Measurements from ENCODE around the gene RNLS.
"Not testable (repeated sequence)": the region's sequence is repeated elsewhere in the genome, so short reads cannot be mapped to it uniquely, and the experiment has no call there.

The RNLS gene

DNA sequence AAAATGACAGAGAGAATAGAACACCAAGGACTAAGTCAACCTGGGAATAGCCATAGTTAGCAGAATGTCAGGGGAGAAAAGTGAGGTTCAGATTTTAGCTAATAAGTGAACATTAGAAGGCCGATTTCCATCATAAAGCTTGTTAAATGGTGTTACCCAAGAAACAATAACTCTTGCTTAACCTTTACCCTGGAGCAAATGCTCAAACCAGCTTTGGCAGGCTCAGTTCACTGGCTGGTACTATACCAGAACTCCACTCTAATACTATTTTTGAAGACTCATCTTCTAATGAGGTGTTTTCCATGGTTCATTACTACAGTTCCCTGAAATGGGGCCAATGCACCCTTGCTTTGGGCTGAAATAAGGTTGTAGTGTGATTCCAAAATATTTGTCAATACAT is 61.3 kb downstream of the RNLS start:
- no peak for DNase-seq

DNA sequence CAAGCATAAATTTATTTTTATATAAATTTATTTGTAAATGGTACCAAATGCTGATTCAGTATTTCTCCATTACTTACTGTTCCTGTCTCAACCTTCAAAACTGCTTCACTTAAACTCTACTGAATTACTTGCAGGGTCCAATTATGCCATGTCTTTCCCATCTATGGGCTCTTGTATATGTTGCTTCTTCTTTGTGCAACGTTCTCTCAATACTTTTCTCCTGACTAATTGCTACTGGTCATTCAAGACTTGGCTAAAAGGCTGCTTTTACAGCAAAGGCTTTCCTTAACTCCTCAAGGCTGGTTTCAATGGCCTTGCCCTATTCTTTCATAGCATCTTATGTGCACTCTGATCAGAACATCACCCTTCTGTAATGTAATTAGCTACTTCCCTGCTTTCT is 67.9 kb downstream of the RNLS start:
- DNase-seq = no peak

DNA sequence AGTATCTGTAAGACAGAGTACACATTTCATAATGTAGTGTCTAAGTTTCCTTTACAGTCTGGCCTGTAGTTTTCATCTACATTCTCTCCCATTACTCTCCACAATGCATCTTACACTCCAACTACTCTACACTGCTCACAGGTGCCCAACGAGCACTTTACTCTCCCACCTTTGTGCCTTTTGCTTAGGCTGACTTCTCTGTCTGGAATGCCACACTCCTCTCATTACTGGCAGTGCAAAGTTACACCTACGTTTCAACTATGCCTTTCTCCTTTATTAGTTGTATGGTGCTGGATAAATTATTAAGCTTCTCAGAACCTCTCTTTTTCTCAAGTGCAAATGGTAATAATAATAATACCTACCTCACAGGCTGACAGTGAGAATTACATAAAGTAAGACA is 70.5 kb downstream of the RNLS start:
- DNase-seq = no peak

DNA sequence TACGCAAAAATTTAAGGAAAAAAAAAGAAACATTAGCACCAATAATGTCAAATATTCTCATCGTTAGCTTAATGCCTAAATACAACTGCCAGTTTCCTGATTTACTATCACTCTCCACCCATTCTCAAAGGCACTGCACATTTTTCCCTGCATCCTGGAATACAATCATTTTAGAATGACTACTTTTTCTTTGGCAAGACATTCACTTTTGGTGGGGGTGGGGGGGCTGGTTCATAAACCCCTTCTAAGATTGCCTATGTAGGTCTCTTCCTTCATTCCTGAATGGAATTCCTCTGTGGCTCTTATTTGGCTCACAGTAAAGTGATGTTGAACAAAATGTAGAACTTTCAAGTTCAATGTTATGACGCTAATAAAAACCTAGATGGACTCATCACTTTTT is 74.3 kb downstream of the RNLS start:
- DNase-seq = no peak

DNA sequence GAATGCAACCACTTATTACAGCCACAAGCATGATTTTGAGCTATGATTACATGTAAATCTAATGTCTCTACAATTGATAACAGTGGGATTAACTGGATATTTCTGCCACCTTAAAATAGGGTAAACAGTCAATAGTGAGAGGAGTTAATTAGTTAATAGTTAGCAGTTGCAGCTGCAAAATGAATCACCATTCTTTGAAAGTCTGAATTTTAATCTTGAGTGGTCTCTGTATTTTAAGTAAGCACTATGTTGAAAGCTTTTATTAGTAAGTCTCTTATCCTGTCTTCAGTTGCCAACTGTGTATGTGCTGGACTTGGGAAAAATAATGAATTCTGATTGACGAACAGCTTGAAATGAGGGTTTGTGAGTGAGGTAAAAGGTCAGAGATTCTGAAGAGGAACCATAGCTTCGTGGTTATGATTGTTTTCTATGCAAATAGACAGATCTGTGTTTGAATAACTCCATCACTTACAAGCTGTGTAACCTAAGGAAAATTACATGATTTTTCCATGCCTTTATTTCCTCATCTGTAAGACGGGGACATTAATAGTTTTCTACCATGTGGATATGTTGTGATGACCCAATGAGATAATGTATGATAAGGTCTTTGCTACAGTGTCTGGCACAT is 75.2 kb downstream of the RNLS start:
- no peak for DNase-seq

DNA sequence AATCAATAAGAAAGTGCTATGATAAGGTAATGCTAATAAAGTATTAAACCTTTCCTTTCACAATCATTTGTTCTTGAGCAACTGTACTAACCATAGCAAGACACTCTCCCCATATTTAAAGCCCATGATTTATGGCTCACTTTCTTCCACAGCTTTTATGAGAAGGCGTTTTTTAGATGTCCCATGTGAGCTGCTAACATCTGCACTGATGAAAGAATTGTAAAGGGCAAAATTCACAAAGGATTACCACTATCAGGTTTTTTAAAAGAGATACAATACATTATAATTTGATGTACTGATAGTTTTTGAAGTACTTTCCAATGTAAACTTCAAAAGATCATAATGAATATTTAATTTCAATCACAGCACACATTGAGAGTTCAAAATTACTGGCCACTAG is 75.7 kb downstream of the RNLS start:
- no peak for DNase-seq

DNA sequence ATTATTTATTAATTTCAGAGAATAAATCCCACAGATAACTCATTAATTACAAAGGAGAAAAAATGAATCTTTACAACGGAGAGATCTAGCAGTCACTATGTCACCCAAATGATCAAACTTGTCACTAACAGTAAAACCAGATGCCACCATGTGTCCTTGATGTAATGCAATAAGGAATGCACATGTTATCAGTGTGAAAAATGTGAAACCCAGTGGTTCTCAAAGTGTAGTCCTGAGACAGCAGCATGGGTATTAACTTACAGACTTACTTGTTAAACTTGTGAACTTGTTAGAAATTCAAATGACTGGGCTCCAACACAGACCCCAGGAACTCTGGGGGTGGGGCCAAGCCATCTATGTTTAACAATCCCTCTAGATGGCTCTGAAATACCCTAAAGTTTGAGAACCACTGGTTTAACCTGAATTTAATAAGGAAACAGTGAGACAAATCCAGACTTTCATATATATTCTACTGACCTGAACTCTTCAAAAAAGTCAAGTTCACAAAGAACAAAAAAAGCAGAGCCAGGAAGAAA is 77.4 kb downstream of the RNLS start:
- DNase-seq = no peak

DNA sequence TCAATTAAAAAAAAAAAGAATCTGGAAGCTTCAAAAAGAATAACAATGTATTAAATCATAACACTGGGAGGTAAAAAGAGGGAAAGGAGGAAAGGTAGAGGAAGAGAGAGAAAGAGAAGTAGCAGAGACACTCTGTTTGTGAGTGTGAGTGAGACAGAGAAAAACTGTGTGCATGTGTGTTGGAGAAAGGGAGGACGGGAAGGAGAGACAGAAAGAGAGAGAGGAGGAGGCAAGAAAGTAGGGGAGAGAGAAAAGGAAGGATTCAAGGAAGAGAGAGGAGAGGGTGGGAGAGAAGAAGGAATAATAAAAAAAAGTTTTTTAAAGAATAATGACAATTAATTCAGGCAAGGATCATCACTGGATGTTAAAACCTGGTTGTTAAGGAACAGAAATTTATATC is 77.9 kb downstream of the RNLS start:
- no peak for DNase-seq

DNA sequence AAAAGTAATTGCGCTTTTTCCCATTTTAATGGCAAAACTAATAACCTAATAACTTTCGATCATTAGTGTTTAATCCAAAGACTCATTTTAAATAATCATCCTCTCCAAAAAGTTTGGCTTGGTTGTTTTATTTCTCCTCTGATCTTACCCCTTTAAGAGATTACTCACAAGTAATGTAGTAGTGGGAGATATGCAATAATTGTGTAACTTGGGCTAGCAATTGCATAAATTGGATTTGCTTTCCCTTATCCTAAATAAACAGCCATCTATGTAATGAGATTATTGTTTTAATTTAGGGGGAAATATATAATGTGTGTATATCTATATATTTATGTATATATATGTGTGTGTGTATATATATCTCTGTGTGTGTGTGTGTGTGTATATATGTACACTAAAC is 82.5 kb downstream of the RNLS start:
- no peak for DNase-seq

DNA sequence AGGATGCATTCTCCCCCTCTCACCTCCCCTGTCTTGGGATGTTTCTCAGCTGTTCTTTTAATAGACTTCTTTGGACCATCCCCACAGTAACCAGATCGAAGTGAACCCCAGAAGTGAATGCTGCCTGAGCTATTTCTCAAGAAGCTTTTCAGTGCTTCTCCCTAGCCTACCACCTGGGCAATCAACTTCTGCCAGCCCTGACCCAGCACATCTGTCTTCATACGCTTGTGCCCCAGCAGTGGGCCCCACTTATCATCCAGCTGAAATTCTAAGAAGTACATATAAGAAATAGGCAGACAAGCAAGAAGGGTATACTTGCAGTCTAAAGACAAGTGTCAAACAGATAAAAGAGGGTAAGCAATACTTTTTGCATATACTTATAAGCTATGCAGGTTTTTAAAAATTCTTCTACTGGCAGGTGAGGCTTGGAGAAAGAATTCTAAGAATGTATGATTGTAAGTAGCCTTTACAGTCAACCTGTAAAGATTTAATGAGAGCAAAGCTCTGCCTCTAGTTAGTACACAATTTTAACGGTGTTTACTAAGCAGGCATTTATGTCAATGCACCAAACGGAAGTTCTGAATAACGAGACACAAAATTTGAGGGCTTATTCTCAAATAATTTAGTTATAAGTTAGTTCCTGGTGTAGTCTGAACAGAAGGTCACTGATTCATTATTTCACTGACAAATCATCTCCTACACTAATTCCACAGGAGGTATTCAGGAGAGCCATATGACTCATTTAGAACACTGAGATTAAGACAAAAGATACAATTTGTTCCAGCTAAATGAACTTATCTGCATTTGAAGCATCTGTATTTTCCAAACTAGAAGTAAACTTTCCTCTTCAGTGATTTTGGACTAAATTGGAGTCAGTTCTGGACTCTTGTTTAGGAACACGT is 83.3 kb downstream of the RNLS start:
- DNase-seq = no peak

DNA sequence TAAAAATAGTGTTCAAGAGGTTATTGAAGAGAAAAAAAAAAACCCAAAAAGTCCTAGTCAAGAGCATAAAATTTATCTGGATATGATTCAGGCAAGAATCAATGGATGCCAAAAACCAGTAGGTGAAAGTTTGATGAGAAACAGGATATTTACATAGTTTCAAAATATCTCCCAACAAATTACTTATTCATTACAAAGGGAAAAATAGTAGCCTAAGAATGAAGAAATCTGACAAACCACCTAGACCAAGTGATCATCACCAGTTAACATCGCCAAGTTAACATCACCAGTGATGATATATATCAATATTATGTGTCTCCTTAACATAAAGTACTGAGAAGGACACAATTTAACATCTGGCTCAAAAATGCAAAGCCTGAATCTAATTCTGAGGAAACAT is 85.2 kb downstream of the RNLS start:
- DNase-seq = no peak

DNA sequence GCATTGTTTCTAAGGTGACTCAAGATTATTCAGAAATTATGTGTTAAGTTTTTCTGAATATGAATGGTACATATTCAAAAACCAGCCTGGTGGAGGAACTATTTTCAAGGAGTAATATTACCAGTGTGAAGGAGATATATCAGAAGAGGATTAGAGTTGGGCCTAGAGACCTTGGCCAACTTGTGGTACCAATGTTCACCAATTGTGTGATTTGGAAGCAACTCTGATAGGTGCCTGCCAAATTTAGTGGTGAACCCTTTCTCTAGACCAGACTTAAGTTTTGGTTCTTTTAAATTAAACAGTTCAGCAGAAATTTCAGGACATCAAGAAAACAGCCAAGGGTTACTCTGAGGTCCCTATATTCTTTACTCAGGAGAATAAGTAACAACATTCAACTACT is 88.6 kb downstream of the RNLS start:
- no peak for DNase-seq

DNA sequence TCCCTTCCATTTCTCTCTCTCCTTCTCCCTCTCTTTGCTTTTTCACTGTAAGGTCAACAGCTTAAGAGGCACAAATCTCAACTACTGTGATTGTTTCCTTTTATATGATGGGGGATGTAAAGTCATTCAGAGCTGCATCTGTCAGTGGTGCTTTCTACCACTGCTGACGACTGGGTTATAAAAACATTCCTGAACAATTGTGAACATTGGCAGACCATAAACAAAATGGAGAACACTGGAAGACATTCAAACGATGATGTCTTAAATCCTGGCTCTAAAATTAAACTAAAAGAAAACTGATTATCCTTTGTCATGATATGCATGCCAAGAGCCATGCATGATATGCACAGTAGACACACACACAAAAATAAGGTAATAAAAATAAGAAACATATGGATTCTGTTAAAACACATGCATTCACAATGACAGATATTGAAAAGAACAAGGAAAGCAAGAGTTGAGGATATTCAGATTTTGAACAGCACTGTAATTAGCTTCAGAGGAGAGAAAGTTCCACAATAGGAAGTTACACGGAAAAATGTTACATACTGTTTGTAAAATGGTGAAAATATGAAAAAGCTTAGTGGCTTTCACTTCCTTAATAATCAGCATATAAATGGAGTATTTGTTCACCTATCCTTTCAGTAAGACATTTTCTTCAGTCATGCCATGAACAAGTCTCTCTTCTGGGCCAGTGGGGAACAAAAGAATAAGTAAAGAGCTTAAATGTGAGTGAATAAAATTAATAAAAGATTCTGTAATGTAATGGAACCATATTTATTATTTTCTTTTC is 89.2 kb downstream of the RNLS start:
- DNase-seq = no peak

DNA sequence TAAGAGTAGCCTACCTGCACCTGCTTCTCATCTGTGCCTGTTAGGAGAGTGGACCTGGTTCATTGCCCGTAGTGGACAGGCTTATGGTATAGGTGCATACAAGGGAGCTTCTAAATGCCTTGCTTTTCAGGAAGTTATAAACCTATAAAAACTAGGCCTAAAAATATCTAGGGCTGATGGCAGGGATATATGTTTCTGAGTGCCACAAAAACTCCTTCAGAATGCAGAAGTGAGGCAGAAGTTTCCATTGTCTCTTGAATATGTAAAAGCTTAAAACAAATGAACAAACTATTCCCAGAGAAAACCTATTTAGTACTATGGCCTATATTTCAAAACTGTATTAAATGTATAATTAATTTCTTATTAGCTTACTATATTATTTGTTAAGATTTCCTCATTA is 91.8 kb downstream of the RNLS start:
- no peak for DNase-seq

DNA sequence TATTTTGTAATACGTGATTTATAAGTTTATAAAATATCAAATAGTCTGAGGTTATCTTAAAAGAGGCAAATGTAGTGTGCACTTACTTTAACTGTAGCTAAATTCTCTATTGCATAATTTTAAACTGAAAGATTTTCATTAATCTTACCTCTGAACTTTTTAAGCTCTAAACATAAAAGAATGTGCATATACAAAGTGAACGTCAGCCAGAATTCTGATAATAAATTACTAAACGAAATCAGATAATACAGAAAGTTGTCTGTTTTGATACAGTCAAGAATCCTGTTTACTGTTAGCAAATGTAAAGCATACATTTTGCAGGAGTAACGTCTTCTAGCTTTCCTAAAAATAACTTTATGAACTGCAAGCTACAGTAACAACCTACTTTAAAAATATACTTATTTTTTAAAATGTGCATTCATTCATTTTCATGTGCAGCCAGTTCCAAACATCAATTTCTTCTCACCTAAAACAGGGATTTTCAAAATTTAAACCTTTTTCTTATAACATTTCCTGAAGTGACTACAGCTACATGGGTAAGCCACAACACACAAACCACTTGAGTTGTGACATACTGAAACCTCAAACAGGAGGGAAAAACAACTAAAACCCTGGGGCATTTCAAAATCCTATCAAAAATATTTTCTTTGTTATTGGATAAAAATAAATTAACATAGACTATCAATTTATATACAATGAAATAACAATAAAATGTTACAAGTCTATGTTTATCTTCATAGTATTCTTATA is 92.7 kb downstream of the RNLS start:
- DNase-seq = no peak

DNA sequence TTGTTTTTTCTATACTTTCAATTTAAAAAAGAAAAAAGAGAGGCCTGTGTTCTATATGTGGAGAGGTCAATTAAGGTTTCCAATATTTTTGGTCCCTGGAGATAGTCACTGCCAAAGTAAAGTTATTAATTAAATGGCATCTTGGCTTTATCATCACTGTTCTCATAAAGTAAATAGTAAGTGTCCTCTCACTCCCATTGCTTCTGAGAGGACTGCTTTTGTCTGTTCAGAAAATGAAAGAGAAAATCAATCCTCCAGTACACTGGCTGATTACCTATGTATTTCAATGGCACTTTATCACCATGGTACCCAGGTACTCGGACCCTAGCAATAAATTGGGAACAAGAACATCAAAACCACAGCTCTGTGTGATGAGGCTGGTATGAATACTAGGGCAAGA is 94.0 kb downstream of the RNLS start:
- no peak for DNase-seq

DNA sequence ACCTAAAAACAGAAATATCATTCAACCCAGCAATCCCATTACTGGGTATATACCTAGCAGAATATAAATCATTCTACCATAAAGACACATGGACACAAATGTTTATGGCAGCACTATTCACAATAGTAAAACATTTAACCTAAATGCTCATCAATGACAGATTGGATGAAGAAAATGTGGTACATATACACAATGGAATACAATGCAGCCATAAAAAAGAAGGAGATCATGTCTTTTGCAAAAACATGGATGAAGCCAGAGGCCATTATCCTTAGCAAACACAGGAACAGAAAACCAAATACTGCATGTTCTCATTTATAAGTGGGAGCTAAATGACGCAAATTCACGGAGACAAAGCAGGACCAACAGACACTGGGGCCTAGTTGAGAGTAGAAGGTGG is 96.3 kb downstream of the RNLS start:
- DNase-seq = not testable (repeated sequence)

DNA sequence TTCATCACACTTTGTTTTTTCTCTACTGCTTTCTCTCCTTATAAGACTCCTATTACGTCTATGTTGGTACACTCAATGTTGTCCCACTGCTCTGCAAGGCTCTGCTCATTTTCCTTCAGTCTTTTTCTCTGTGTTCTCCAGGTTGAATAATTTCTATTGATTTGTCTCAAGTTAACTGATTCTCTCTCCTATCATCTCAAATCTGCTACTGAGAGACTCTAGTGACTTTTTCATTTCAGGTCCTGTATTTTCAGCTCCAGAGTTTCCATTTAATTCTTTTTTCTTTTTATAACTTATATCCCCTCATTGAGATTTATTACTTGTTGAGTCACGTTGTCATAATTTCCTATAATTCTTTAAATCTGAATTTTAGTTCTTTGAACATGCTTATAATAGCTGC is 100.9 kb downstream of the RNLS start:
- DNase-seq = no peak

DNA sequence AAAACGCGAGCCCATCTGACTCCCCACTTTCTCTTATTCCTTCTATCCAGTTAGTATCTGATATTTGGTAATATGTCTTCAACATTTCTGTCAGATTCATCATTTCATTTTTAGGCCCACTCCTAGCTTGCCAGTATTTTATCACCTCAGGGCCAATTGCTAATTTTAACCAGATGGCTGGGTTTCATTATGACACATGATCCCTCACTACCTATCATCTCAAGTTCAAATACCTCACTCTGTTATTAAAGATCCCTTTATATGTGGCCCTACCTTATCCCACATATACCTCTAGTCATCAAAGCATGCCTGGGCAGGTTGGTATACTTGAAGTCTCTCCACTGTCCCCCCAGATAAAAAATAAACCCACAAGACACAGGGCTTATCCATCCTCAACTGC is 104.9 kb downstream of the RNLS start:
- DNase-seq = no peak

DNA sequence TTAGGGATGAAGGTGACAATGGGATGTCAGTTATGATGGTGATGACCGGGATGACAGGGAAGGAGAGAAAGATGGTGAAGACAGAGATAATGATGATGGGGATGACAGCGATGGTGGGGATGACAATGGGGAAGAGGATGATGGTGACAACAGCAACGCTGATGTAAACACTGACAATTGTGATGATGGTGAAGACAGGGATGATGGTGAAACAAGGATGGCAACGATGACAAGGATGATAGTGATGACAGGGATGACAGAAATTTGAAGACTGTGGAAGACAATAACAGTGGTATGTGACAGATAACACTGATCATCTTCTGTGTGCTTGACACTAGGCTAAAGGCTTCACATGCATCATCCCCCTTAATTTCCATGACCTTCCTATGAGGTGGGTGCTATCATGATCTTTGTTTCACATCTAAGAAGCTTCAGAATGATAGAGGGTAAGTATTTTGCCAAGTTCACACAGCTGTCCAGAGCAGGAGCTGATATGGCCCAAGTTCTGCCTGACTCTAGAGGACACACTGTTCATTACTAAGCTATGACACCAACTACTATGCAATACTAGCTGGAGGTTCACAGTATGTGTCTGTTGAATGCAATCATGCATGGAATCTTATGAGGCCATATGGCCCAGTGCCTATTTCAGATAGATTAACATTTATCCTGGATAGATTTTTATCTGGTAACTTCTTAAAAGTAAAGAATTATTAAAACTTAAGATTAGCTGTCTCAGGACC is 105.6 kb downstream of the RNLS start:
- no peak for DNase-seq

DNA sequence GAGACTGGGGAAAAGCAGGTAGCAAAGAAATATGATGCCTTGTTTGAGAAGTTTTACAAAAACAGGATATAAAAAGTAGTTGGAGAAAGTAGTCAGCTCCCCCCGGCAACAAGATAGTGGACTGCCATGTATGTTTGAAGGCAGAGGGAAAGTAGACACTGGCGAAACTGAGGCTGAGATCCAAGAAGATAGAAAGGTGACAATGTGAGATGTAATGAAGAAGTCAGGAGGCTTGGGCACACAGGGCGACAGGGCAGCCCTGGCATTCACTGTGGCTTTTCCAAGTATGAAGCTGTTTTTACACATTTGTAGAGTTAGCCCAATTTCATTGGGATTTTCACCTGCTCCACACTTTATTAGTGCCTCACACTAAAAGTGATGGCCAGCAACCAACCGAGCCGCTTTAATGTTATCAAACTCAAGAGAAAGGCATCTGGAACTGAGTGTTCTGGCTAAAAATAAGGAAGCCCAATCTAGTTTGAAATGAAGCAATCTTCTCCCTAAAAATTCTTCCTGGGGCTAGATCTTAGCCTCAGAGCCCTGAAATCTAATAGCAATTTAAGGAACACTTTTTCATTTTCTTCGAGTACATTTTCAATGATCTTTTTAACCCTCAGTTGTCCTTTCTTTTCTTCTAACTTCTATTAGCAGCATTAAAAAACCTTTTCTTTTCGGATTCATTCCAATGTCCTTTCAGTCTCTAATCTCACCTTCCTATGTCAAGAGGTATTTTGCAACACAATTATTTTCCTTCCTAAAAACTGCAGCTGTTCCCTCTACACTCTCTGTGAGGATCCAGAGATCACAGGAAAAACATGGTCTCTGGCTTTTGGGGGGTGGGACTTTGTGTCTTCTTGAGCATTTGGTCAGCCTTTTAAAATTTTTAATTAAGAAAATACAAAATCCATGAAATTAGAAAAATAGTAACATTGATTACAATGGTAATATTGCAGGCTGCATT is 108.0 kb downstream of the RNLS start:
- DNase-seq = no peak
